SKM-1 treated with dmso at 0.1 percent for 144 hours (cell line): Measurements from ENCODE around the gene EFTUD2.

Experiments used
- DNase-seq: peaks from one replicate; lab custom pipeline; 2025; ENCODE audit not compliant: unreplicated experiment; lab: John Stamatoyannopoulos, UW

The EFTUD2 gene

GRCh38 chr17:44911133-44912001 lies 12.1 kb upstream of the EFTUD2 start:
- DNase-seq, result peak; percentile 30

GRCh38 chr17:44910231-44911106 lies 11.2 kb upstream of the EFTUD2 start:
- DNase-seq, result no peak

GRCh38 chr17:44909681-44910144 lies 10.5 kb upstream of the EFTUD2 start:
- DNase-seq, result no peak

GRCh38 chr17:44908761-44909326 lies 9.6 kb upstream of the EFTUD2 start:
- DNase-seq, result no peak

GRCh38 chr17:44907729-44908470 lies 8.7 kb upstream of the EFTUD2 start:
- DNase-seq, result no peak

- DNase-seq, result no peak
These were observed 7.8 kb upstream of the EFTUD2 start for GRCh38 chr17:44906763-44907728.

- peak; percentile 50 for DNase-seq
These were observed 6.9 kb upstream of the EFTUD2 start for GRCh38 chr17:44906010-44906646.

- no peak for DNase-seq
These were observed 6.1 kb upstream of the EFTUD2 start for GRCh38 chr17:44905006-44906000.

GRCh38 chr17:44904001-44904984 lies 5.0 kb upstream of the EFTUD2 start:
- no peak for DNase-seq

GRCh38 chr17:44903012-44903685 lies 3.9 kb upstream of the EFTUD2 start:
- DNase-seq, result no peak

- DNase-seq, result no peak
These were observed 3.0 kb upstream of the EFTUD2 start for GRCh38 chr17:44902135-44902760.

GRCh38 chr17:44901411-44901921 lies 2.2 kb upstream of the EFTUD2 start:
- peak; percentile 63 for DNase-seq

- no peak for DNase-seq
These were observed 1.6 kb upstream of the EFTUD2 start for GRCh38 chr17:44900894-44901293.

- peak; percentile 63 for DNase-seq
These were observed 524 bp downstream of the EFTUD2 start for GRCh38 chr17:44898768-44899073.

- no peak for DNase-seq
These were observed 4.6 kb downstream of the EFTUD2 start for GRCh38 chr17:44894642-44895041.

GRCh38 chr17:44892250-44892649 lies 7.0 kb downstream of the EFTUD2 start:
- no peak for DNase-seq
